Ovary (tissue), 3 donors: Measurements from ENCODE around the gene ZNF445.

Experiments
- CTCF ChIP-seq, 3 donors: fragments of 450-650 bp in 2 of 3; fragments of 200-600 bp in 1 of 3; IDR thresholded peaks; one replicate each; pipeline versions ENCODE4 v1.5.1 to v1.8.0; 2016 to 2022; ENCODE audit warnings: antibody characterized with exemption in 3 of 3, mild to moderate bottlenecking in 1 of 3
- EP300 ChIP-seq: sonication (generic); formaldehyde crosslinking; IDR thresholded peaks from one replicate; pipeline ENCODE4 v1.6.1; 2017; ENCODE audit warnings: antibody characterized with exemption
- POLR2A ChIP-seq: fragments of 450-650 bp; IDR thresholded peaks from one replicate; pipeline ENCODE4 v1.6.1; 2017; ENCODE audit warnings: antibody characterized with exemption, mild to moderate bottlenecking, moderate library complexity
- donor health status: DM: no; HTN: no; CAD: no.

GRCh38 chr3:44428910-44429309 lies 48.6 kb downstream of the ZNF445 start:
- TF ChIP-seq CTCF (IDR thresholded peaks at IDR 0.05) (no peak), POLR2A (no peak), EP300 (no peak)
